ENCODE data around the gene PSD2.
"Not testable (repeated sequence)": the region's sequence is repeated elsewhere in the genome, so short reads cannot be mapped to it uniquely, and the experiment has no call there.

Gene PSD2

GRCh38 chr5:139789845-139790189 is 5.8 kb upstream of the PSD2 start:
- peaks cover 32 to 37% of the 10 kb centered on the region in 2 experiments for H3K27me3 ChIP-seq (ENCODE audit: control insufficient read depth in 1 of 2, insufficient read depth in 1 of 2, low read length in 2 of 2)
- no peak overlapping the region for H4K8ac ChIP-seq (ENCODE audit: low read length)
- DNase-seq, result no peak
- WGBS, result 65% methylated on average over 12 of the region's 12 CpGs
- no peak overlapping the region for H2AFZ ChIP-seq (ENCODE audit: low read depth, low read length)
- no peak overlapping the region for H3K23ac ChIP-seq (ENCODE audit: low read length in 2 of 2)
- no peak overlapping the region for H2BK15ac ChIP-seq (ENCODE audit: low read depth, poor library complexity, severe bottlenecking)
- no peak overlapping the region for H2BK120ac ChIP-seq (ENCODE audit: low read depth, low read length)
- H3K4me2 ChIP-seq (ENCODE audit: low read length, poor library complexity, severe bottlenecking), result no peak overlapping the region
- no peak overlapping the region for H3K27ac ChIP-seq (ENCODE audit: low read length, poor library complexity, severe bottlenecking)
- H2AK5ac ChIP-seq (ENCODE audit: low read length, severe bottlenecking), result no peak overlapping the region
- H3K18ac ChIP-seq (ENCODE audit: low read depth in 1 of 2, low read length in 2 of 2), result no peak overlapping the region
- peaks cover 12% of the 10 kb centered on the region for H3K4me1 ChIP-seq (ENCODE audit: control insufficient read depth, insufficient read depth, low read depth, low read length)
- no peaks in the 10 kb centered on the region for H3K79me1 ChIP-seq (replicated peaks; ENCODE audit: low read length, poor library complexity, severe bottlenecking)
- H4K91ac ChIP-seq (ENCODE audit: low read length), result no peak overlapping the region
- no peak overlapping the region for H2BK5ac ChIP-seq (ENCODE audit: low read depth, low read length, poor library complexity, severe bottlenecking)
- H2BK12ac ChIP-seq (ENCODE audit: low read length in 2 of 2), result no peak overlapping the region
- no peak overlapping the region for H3K4ac ChIP-seq (ENCODE audit: low read depth in 1 of 2, low read length in 2 of 2)
- peaks cover 4% of the 10 kb centered on the region for H3K9me3 ChIP-seq (ENCODE audit: control insufficient read depth, low read length)
- no peak overlapping the region for H3K4me3 ChIP-seq (ENCODE audit: insufficient read depth in 1 of 2, low read depth in 1 of 2, low read length in 2 of 2)
- no peak overlapping the region for H3K14ac ChIP-seq (ENCODE audit: low read length in 2 of 2)
- H3K9ac ChIP-seq (ENCODE audit: low read length), result no peak overlapping the region
- no peaks in the 10 kb centered on the region for H3K36me3 ChIP-seq (ENCODE audit: control insufficient read depth in 1 of 2, insufficient read depth in 2 of 2, low read depth in 1 of 2, low read length in 2 of 2)

GRCh38 chr5:139792218-139792617 is 3.4 kb upstream of the PSD2 start:
- no peak overlapping the region for H3K4me3 ChIP-seq (ENCODE audit: insufficient read depth in 1 of 2, low read depth in 1 of 2, low read length in 2 of 2)
- H3K23ac ChIP-seq (ENCODE audit: low read length in 2 of 2), result no peak overlapping the region
- no peak overlapping the region for H2BK15ac ChIP-seq (ENCODE audit: low read depth, poor library complexity, severe bottlenecking)
- H2AFZ ChIP-seq (ENCODE audit: low read depth, low read length), result no peak overlapping the region
- H3K36me3 ChIP-seq (ENCODE audit: control insufficient read depth in 1 of 2, insufficient read depth in 2 of 2, low read depth in 1 of 2, low read length in 2 of 2), result no peaks in the 10 kb centered on the region
- H3K18ac ChIP-seq (ENCODE audit: low read depth in 1 of 2, low read length in 2 of 2), result no peak overlapping the region
- no peak overlapping the region for H3K27ac ChIP-seq (ENCODE audit: low read length, poor library complexity, severe bottlenecking)
- H2AK5ac ChIP-seq (ENCODE audit: low read length, severe bottlenecking), result no peak overlapping the region
- H3K9ac ChIP-seq (ENCODE audit: low read length), result no peak overlapping the region
- H3K14ac ChIP-seq (ENCODE audit: low read length in 2 of 2), result no peak overlapping the region
- no peak overlapping the region for H2BK120ac ChIP-seq (ENCODE audit: low read depth, low read length)
- H3K4ac ChIP-seq (ENCODE audit: low read depth in 1 of 2, low read length in 2 of 2), result no peak overlapping the region
- H2BK12ac ChIP-seq (ENCODE audit: low read length in 2 of 2), result no peak overlapping the region
- WGBS, result 44% methylated on average over 1 of the region's 2 CpGs
- H3K9me3 ChIP-seq (ENCODE audit: control insufficient read depth, low read length), result peaks cover 4% of the 10 kb centered on the region
- peaks cover 42 to 56% of the 10 kb centered on the region in 2 experiments for H3K27me3 ChIP-seq (ENCODE audit: control insufficient read depth in 1 of 2, insufficient read depth in 1 of 2, low read length in 2 of 2)
- no peak overlapping the region for H4K8ac ChIP-seq (ENCODE audit: low read length)
- no peaks in the 10 kb centered on the region for H3K79me1 ChIP-seq (replicated peaks; ENCODE audit: low read length, poor library complexity, severe bottlenecking)
- no peak overlapping the region for H4K91ac ChIP-seq (ENCODE audit: low read length)
- no peak overlapping the region for H3K4me2 ChIP-seq (ENCODE audit: low read length, poor library complexity, severe bottlenecking)
- peaks cover 21% of the 10 kb centered on the region for H3K4me1 ChIP-seq (ENCODE audit: control insufficient read depth, insufficient read depth, low read depth, low read length)
- no peak for DNase-seq
- no peak overlapping the region for H2BK5ac ChIP-seq (ENCODE audit: low read depth, low read length, poor library complexity, severe bottlenecking)

DNA sequence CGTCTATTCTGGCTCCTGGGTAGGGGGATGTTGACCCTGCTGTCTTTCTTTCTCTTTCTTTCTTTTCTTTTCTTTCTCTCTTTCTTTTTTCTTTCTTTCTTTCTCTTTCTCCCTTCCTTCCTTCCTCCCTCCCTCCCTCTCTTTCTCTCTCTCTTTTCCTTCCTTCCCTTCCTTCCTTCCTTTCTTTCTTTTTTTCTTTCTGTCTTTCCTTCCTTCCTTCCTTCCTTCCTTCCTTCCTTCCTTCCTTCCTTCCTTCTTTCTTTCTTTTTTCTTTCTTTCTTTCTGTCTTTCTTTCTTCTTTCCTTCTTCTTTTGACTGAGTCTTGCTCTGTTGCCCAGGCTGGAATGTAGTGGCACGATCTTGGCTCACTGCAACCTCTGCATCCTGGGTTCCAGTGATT is 3.0 kb upstream of the PSD2 start:
- not testable (repeated sequence) for DNase-seq; H4K8ac ChIP-seq (ENCODE audit: low read length); H3K23ac ChIP-seq (ENCODE audit: low read length in 2 of 2); H2BK12ac ChIP-seq (ENCODE audit: low read length in 2 of 2); H4K91ac ChIP-seq (ENCODE audit: low read length); H3K9me3 ChIP-seq (ENCODE audit: control insufficient read depth, low read length); H3K27ac ChIP-seq (ENCODE audit: low read length, poor library complexity, severe bottlenecking); H2AK5ac ChIP-seq (ENCODE audit: low read length, severe bottlenecking); H3K79me1 ChIP-seq (replicated peaks; ENCODE audit: low read length, poor library complexity, severe bottlenecking); H2BK120ac ChIP-seq (ENCODE audit: low read depth, low read length); H3K4me3 ChIP-seq (ENCODE audit: insufficient read depth in 1 of 2, low read depth in 1 of 2, low read length in 2 of 2); H3K4me2 ChIP-seq (ENCODE audit: low read length, poor library complexity, severe bottlenecking); H2BK15ac ChIP-seq (ENCODE audit: low read depth, poor library complexity, severe bottlenecking); H3K36me3 ChIP-seq (ENCODE audit: control insufficient read depth in 1 of 2, insufficient read depth in 2 of 2, low read depth in 1 of 2, low read length in 2 of 2); H3K4ac ChIP-seq (ENCODE audit: low read depth in 1 of 2, low read length in 2 of 2); H2BK5ac ChIP-seq (ENCODE audit: low read depth, low read length, poor library complexity, severe bottlenecking); H3K9ac ChIP-seq (ENCODE audit: low read length); H3K18ac ChIP-seq (ENCODE audit: low read depth in 1 of 2, low read length in 2 of 2); H3K14ac ChIP-seq (ENCODE audit: low read length in 2 of 2); H2AFZ ChIP-seq (ENCODE audit: low read depth, low read length)
- H3K27me3 ChIP-seq (ENCODE audit: control insufficient read depth in 1 of 2, insufficient read depth in 1 of 2, low read length in 2 of 2), result peaks cover 46 to 61% of the 10 kb centered on the region in 2 experiments
- H3K4me1 ChIP-seq (ENCODE audit: control insufficient read depth, insufficient read depth, low read depth, low read length), result peaks cover 20% of the 10 kb centered on the region
- WGBS, result 69% methylated on average over 2 of the region's 2 CpGs

- H3K23ac ChIP-seq (ENCODE audit: low read length in 2 of 2), result no peak overlapping the region
- no peak overlapping the region for H3K14ac ChIP-seq (ENCODE audit: low read length in 2 of 2)
- H2BK120ac ChIP-seq (ENCODE audit: low read depth, low read length), result no peak overlapping the region
- peaks cover 4% of the 10 kb centered on the region for H3K9me3 ChIP-seq (ENCODE audit: control insufficient read depth, low read length)
- no peak overlapping the region for H3K4me2 ChIP-seq (ENCODE audit: low read length, poor library complexity, severe bottlenecking)
- no peaks in the 10 kb centered on the region for H3K79me1 ChIP-seq (replicated peaks; ENCODE audit: low read length, poor library complexity, severe bottlenecking)
- WGBS, result 57% methylated on average over 5 of the region's 6 CpGs
- H3K27me3 ChIP-seq (ENCODE audit: control insufficient read depth in 1 of 2, insufficient read depth in 1 of 2, low read length in 2 of 2), result peaks cover 62 to 74% of the 10 kb centered on the region in 2 experiments
- no peak overlapping the region for H2BK15ac ChIP-seq (ENCODE audit: low read depth, poor library complexity, severe bottlenecking)
- no peaks in the 10 kb centered on the region for H3K36me3 ChIP-seq (ENCODE audit: control insufficient read depth in 1 of 2, insufficient read depth in 2 of 2, low read depth in 1 of 2, low read length in 2 of 2)
- H3K18ac ChIP-seq (ENCODE audit: low read depth in 1 of 2, low read length in 2 of 2), result no peak overlapping the region
- H3K4me1 ChIP-seq (ENCODE audit: control insufficient read depth, insufficient read depth, low read depth, low read length), result peaks cover 14% of the 10 kb centered on the region
- H2AK5ac ChIP-seq (ENCODE audit: low read length, severe bottlenecking), result no peak overlapping the region
- H3K4ac ChIP-seq (ENCODE audit: low read depth in 1 of 2, low read length in 2 of 2), result no peak overlapping the region
- DNase-seq, result no peak
- no peak overlapping the region for H3K4me3 ChIP-seq (ENCODE audit: insufficient read depth in 1 of 2, low read depth in 1 of 2, low read length in 2 of 2)
- no peak overlapping the region for H4K91ac ChIP-seq (ENCODE audit: low read length)
- no peak overlapping the region for H3K9ac ChIP-seq (ENCODE audit: low read length)
- H3K27ac ChIP-seq (ENCODE audit: low read length, poor library complexity, severe bottlenecking), result no peak overlapping the region
- no peak overlapping the region for H2BK12ac ChIP-seq (ENCODE audit: low read length in 2 of 2)
- no peak overlapping the region for H4K8ac ChIP-seq (ENCODE audit: low read length)
- H2BK5ac ChIP-seq (ENCODE audit: low read depth, low read length, poor library complexity, severe bottlenecking), result no peak overlapping the region
- no peak overlapping the region for H2AFZ ChIP-seq (ENCODE audit: low read depth, low read length)
Measured at GRCh38 chr5:139794067-139794846, 1.4 kb upstream of the PSD2 start.
